ENCODE measurements around the gene NOTCH2. TPM values are rescaled to one million over a fixed set of nuclear protein-coding genes. Genes with fewer than 3 reads are reported as not detected.
A peak's percentile ranks its signal among the peaks of the same experiment; 100 is the strongest.

The NOTCH2 gene
- total and polyA plus RNA-seq, 9 of the 15 experiments (the other 6 are each of a cell fraction or from before 2014, with no cell fraction given) = 0.04 to 1.2 (median 0.28) TPM; not detected in 1

- no peak overlapping the region for H3K27ac ChIP-seq (ENCODE audit: extremely low read depth, low read depth, low read length)
- H3K4me2 ChIP-seq (ENCODE audit: insufficient read depth, low read length) = no peak overlapping the region
- intact Hi-C loops (cut with micrococcal nuclease) (loop anchor here (1.0 to 5.0 kb wide), 3 partner anchors 20 to 97 kb away; no protein-coding TSS in a partner anchor), in situ Hi-C loops (cut with MboI) (loop anchor here (25.0 kb wide), 1 partner anchor 169 kb away; no protein-coding TSS in a partner anchor)
- ATAC-seq (peak; percentile 99), FAIRE-seq (peak; percentile 99), DNase-seq (ENCODE audit: extremely low read depth in 1 of 4, low spot score in 3 of 4) (peak; percentile 61 to 83 (median 72))
- no peaks in the 10 kb centered on the region for H3K4me1 ChIP-seq (replicated peaks in 1 of 2; ENCODE audit: control insufficient read depth in 2 of 2, insufficient read depth in 2 of 2, low read length in 2 of 2)
- 0% methylated on average over 1 of the region's 1 CpG for WGBS (ENCODE audit: insufficient coverage, low coverage, missing lambda C conversion rate)
- H3K9me1 ChIP-seq (ENCODE audit: control insufficient read depth, insufficient read depth, low read length) = no peaks in the 10 kb centered on the region
- ChIA-PET CTCF (ENCODE audit: low intra/inter-chr PET ratio) (interaction anchor here (1.2 to 1.8 kb wide), 2 partner anchors 14 to 97 kb away, joined by 6 to 13 read pairs; no protein-coding TSS in a partner anchor), POLR2A (interaction anchor here (1.6 kb wide), 1 partner anchor 11 kb away, joined by 3 read pairs; no protein-coding TSS in a partner anchor)
- H2AFZ ChIP-seq (ENCODE audit: low read depth, low read length) = no peak overlapping the region
- H4K20me1 ChIP-seq (replicated peaks; ENCODE audit: control insufficient read depth, insufficient read depth, low read length) = no peaks in the 10 kb centered on the region; the same call in 1 of the 2 replicates
- H3K79me2 ChIP-seq (ENCODE audit: control insufficient read depth, insufficient read depth, low read length) = no peaks in the 10 kb centered on the region
- H3K4me3 ChIP-seq = no peak overlapping the region
- H3K27me3 ChIP-seq (ENCODE audit: control insufficient read depth in 2 of 2, insufficient read depth in 2 of 2, low read length in 2 of 2) = peaks cover 0 to 5% of the 10 kb centered on the region in 2 experiments; a peak in 1 of 5 replicates
- BruUV-seq (replicated peaks) = no TSS peak
- no peaks in the 10 kb centered on the region for H3K36me3 ChIP-seq (ENCODE audit: control insufficient read depth, insufficient read depth, low read length)
- no peak overlapping the region for H3K9ac ChIP-seq (ENCODE audit: insufficient read depth in 1 of 2, low read depth in 2 of 2, low read length in 2 of 2)
- H3K9me3 ChIP-seq (replicated peaks; ENCODE audit: control insufficient read depth, insufficient read depth, low read depth, low read length) = no peaks in the 10 kb centered on the region
- peak; percentile 69 for TF ChIP-seq ZNF316 (IDR thresholded peaks at IDR 0.05)
- no peak for TF ChIP-seq ZNF175 (CRISPR knock-in tag; IDR thresholded peaks at IDR 0.05; ENCODE audit: low read depth)
- no peak for TF ChIP-seq GABPA (tag; conservative IDR thresholded peaks at IDR 0.05; ENCODE audit: low read depth)
- no peak for TF ChIP-seq PATZ1 (CRISPR knock-in tag; IDR thresholded peaks at IDR 0.05; ENCODE audit: borderline replicate concordance)
- TF ChIP-seq ZNF274 (IDR thresholded peaks at IDR 0.05; ENCODE audit: borderline replicate concordance, low read depth, low read length) = no peak
- TF ChIP-seq FOSL1 (tag; conservative IDR thresholded peaks at IDR 0.05) = peak; percentile 42; the same call in 1 of the 2 replicates
- TF ChIP-seq CCAR2 (IDR thresholded peaks at IDR 0.05; ENCODE audit: low read depth, low read length) = no peak
- peak; percentile 70 for TF ChIP-seq CREM (IDR thresholded peaks at IDR 0.05; ENCODE audit: low read depth)
- TF ChIP-seq NONO (IDR thresholded peaks at IDR 0.05; ENCODE audit: low read depth in 2 of 2, low read length in 1 of 2) = no peak
- peak; percentile 90 for TF ChIP-seq SMC3 (conservative IDR thresholded peaks at IDR 0.05; ENCODE audit: insufficient read depth, low read depth, low read length)
- TF ChIP-seq MEIS2 (IDR thresholded peaks at IDR 0.05; ENCODE audit: partially characterized antibody) = peak; percentile 59
- TF ChIP-seq RCOR1 (IDR thresholded peaks at IDR 0.05; ENCODE audit: borderline replicate concordance in 1 of 2, low read depth in 2 of 2, low read length in 2 of 2) = peak in 1 of 2 experiments; percentile 65; a peak in 1 of 4 replicates
- TF ChIP-seq MAFF (IDR thresholded peaks at IDR 0.05; ENCODE audit: low read length) = peak; percentile 27; the same call in 1 of the 2 replicates
- TF ChIP-seq KLF16 (IDR thresholded peaks at IDR 0.05) = peak; percentile 47; the same call in 1 of the 2 replicates
- TF ChIP-seq MNT (conservative IDR thresholded peaks at IDR 0.05) = 0 out of 4 replicates have a peak, but pooled peaks of 1 of the 2 experiments have one; percentile 24
- TF ChIP-seq XRCC5 (IDR thresholded peaks at IDR 0.05; ENCODE audit: low read depth, low read length) = peak; percentile 65; the same call in 1 of the 2 replicates
- no peak for TF ChIP-seq ZNF431 (CRISPR knock-in tag; IDR thresholded peaks at IDR 0.05)
- no peak for TF ChIP-seq CHD4 (IDR thresholded peaks at IDR 0.05; ENCODE audit: insufficient read depth, insufficient replicate concordance, low read depth, low read length, poor library complexity, severe bottlenecking)
- TF ChIP-seq TBL1XR1 (IDR thresholded peaks at IDR 0.05; ENCODE audit: low read length in 2 of 2) = no peak
- peak; percentile 34 for TF ChIP-seq ZFP36 (IDR thresholded peaks at IDR 0.05; ENCODE audit: low read depth, low read length, partially characterized antibody)
Measured at GRCh38 chr1:119968068-119968492, 101.4 kb downstream of the NOTCH2 start.

Data from K562 (cell line).